HG03354 (cell line): ENCODE results near the gene TXLNB.
A peak's percentile ranks its signal among the peaks of the same experiment; 100 is the strongest.

Experiments
- ATAC-seq: cut with Tn5 transposase; IDR thresholded peaks from one replicate; pipeline ENCODE4 v1.9.1; 2021; ENCODE audit warnings: mild to moderate bottlenecking; ENCODE audit not compliant: unreplicated experiment, poor library complexity, severe bottlenecking

Gene TXLNB

DNA sequence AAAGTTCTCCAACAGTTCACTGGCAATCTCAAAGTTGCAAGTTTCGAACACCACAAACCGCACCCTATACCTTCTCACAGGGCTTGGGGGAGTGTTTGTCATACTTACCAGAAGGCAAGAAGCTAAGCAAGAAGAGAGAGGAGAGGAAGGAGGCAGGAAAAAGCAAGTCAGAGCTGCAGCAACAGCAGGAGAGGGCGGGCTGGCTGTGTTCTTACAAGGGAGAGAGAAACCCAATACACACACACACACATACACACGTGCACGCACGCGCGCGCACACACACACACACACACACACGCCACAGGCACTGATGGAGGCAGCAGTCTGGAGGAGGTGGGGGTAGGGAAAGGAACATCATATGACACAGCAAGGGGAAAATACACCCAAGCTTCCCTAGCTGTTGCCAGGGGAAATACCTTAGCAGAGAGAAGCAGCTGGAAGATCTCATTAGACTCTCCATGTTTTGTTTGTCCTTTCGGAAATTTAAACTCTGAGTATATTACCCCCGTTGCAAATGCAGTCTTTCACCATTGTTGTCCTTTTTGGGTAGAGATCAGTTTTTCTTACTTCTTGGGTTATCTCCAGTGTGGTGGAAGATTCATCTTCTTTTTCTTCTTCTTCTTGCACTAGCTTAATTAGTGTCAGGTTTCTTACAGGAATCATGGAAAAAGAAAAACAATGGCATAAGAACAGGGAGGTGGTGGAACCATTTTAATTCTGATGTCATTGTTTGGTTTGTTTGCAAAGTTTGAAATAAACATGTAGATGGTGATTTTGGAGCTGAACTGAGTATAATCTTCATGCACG, at the start of gene TXLNB:
TSS of gene TXLNB (minus strand) at position 186 of the 807 bp plus-strand sequence. CDS start 3,099 bp downstream, outside the sequence.
- ATAC-seq = peak; percentile 76

DNA sequence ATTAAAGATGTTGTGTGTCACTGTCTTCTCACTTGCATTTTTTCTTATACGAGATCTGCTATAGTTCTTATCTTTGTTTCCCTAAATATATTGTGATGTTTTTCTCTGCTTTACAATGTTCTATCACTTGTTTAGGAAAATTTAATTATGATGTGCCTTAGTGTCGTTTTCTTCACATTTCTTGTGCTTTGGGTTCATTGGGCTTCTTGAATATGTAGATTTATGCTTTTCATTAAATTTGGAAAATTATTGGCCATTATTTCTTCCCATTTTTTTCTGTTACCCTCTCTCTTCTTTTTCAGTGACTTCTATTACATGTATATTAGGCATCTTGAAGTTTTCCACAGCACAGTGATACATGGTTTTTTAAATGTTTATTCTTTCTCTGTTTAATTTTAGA, 49.3 kb upstream of the TXLNB start:
- no peak for ATAC-seq

DNA sequence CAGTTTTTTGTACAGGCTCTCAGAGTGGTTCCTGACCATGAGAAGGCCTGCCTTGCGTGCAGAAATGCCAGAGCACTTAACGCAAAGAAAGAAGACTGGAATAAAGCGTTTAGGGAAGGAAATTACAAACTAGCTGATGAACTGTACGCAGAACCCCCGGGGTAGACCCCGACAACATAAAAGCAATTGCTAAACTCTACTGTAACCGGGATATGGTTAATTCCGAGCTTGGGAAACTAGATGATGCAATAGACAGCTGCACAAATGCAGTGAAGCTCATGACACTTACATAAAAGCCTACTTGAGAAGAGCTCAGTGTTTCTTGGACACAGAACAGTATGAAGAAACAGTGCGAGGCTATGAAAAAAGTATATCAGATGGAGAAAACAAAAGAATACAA, 47.0 kb upstream of the TXLNB start:
- no peak for ATAC-seq

DNA sequence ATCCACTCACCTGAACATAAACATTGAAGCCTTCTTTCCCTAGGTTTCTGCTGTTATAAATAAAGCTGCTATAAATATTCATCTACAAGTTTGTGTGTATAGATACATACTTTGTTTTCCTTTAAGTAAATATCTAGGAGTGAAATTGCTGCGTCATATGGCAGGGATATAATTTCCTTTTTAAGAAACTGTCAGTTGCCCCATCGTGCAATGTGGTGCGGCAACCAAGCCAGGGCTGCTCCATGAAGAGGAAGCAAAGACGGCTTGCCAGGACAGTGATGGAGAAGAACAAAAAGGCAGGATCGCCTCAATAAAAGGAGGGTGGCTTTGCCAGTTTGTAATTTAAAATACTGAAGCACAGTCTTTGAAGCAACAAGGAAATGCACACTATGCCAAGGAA, 46.0 kb upstream of the TXLNB start:
- ATAC-seq = no peak

DNA sequence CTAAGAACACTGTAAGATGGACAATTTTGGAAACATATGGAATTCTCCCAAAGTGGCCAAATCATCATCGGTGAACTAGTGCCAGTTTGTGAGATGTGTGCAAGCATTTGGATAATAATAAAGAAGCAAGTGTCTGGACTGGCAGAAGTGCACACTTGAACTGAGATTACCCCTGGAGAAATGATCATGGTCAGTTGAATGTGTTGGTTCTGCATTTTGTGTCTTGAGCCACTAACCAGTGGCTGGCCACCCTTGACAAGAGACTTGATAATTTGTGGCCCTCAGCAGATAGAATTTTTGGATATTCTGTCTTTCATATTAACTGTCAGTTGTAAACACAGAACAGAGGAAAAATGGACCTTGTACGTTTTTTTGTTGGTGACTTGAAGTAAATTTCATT, 45.2 kb upstream of the TXLNB start:
- ATAC-seq = no peak

DNA sequence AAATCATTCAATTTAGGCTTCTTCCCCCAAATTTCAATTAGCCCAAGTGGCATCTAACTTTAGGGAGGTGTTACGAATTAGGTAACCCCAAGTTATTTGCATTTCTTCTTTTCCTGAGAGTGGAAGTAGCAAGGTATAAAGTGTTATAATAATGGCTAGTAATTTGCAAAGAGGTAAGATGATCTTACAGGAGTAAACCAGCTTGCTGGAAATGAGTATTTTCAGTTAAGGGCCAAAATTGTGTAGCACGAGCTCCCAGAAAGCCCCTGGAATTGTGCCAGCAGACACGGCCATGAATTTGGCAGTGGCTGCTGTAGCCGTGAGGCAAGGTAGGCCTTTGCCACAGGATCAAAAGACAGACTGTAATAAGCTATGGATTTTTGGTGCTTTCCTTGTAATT, 44.7 kb upstream of the TXLNB start:
- ATAC-seq = no peak

DNA sequence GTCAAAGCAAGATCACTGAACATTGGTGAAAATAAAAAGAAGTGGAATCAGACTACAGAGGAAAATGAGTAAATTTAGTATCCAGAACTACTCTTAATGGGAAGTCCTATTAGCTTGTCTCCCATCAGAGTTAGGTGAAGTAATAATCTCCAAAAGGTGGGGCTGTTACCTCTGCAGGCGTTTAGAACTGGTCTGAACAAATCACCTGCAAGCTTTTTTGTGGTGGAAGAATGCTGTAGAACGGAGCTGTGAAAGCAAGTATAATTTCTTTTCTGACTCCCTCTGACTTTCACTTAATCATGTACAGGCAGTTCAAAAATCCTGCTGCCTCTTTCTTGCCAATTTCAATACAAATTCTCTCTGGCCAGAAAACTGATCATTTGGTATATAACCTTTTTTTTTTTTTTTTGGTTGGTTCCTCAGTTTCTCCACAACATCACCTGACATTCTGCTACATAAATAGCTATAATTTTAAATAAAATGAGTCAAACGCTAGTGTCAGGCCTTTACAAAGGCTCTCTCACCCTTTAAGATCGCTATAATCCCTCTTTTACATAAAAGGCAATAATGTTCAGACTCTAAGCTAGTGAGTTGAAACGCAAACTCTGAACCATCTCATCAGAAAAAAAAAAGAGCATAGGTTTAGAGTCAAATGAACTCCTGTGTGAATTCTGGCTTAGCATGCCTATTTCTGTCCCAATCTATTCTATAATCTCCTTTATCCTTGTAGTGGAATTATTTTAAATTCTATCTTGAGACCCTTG, 43.8 kb upstream of the TXLNB start:
- no peak for ATAC-seq

DNA sequence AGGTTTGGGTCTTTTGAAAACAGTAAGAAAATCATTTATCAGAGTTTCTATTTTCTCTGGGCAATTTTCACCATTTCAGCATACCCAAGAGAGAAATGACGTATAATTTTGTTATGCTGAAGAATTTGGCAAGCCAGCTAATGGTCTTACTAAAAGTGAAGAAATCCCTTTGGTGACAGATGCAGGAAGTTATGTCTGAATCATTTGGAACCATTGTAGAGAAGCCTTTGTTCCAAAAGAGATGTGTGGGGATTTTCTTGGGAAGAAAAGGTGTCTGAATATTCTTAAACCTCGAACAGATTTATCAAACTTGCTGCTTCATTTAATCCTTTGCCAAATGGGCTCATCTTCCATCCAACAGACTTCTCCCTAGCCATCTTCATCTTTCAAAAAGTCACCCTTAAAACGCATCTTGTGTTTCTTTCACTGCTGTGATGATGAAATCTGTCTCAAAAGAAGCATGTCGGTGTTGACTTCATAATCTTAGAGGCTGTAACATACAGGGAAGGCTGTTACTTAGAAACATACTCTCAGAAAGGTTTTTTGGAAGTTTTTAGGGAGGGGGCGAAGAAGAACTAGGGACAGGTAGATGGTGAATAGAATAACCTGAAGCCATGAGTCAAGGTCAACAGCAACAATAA, 43.1 kb upstream of the TXLNB start:
- no peak for ATAC-seq

DNA sequence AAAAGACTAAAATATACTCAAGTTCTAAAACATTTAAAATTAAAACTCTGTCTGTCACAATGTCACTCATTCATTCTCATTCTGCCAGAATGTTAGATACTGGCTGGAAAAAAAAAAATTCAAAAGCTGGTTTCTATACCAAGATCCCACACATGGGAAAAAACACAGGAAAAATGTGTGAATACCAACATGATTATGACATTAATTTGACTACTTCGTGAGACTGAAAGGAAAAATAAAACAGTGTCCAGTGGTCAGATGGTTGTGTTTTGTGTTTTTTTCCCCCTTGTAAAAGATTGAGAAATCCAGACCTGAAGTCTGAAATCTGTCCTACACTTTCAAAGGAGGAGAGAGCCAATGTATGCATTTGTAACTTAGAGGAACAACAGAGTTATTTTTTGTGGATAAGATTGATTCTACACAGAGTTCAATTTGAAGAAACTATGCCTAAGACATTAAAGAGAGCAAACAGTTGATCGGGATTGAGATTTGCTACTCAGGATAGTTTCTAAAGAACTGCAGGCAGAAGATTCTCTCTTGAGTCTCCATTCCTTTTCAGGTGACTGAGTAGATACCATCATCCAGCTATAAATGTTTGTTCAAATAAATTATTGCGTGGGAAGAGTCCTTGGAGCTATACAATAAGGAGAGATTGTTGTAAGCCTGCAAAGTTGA, 39.2 kb upstream of the TXLNB start:
- no peak for ATAC-seq

DNA sequence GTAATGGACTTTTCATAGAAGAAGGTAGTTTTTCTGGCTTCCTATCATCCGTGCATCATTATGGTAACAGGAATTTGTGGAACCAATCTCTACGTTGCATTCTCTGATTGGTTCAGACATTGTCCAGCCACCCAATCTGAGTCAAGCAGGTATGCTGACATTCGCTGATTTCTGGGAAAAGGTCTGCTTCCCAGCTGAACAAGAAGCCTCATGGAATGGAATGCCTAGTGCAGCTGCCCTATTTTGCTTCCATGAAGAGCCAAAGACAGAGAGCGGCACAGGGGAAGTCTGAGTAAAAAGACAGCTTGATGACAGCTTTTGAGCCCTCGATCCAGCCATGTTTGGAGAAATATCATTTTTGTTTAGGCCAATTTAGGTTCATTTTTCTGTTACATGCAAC, 38.5 kb upstream of the TXLNB start:
- no peak for ATAC-seq

DNA sequence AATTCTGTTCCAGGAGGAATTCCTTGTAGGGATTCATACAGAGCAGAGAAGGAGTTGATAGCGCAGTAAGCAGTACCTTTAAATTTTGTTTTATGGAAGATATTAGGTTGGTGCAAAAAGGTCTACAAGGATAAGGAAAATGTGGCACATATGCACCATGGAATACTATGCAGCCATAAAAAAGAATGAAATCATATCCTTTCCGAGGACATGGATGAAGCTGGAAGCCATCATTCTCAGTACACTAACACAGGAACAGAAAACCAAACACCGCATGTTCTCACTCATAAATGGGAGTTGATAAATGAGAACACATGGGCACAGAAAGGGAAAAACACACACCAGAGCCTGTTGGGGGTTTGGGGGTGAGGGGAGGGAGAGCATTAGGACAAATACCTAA, 37.4 kb upstream of the TXLNB start:
- ATAC-seq = no peak

DNA sequence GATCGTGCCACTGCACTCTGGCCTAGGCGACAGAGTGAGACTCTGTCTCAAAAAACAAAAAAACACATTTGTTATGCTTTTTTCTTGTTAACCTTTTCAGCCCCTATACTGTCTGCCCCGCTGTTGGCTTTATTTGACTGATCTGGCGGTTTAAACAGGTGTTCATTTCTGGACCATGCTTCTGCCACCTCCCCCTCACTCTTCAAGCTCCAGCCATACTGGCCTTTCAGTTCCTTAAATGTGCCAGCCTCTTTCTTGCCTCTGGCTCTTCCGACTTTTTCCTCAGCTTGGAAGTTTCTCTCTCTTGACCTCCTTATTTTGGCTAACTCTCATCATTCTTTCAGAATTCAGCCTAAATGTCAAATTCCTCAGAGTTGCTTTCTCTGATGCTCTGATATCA, 35.2 kb upstream of the TXLNB start:
- peak; percentile 59 for ATAC-seq

DNA sequence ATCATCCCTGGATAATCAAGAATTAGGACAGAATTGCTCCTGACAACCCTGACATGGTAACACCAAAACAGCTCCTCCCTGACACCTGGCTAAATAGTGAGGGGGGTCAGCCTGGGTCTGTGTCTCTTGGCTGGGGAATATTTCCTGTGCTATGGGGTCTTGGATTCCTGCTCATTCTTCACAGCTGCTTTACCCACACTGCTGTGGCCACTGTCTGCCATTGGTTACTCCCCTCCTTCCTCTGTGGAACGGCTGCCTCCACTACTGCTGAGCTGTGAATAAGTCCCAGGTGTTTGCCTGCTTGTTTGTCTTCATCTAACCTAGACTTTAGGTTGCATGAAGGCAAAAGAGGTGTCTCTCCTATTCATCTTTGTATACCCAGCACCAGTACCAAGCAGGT, 33.9 kb upstream of the TXLNB start:
- no peak for ATAC-seq

DNA sequence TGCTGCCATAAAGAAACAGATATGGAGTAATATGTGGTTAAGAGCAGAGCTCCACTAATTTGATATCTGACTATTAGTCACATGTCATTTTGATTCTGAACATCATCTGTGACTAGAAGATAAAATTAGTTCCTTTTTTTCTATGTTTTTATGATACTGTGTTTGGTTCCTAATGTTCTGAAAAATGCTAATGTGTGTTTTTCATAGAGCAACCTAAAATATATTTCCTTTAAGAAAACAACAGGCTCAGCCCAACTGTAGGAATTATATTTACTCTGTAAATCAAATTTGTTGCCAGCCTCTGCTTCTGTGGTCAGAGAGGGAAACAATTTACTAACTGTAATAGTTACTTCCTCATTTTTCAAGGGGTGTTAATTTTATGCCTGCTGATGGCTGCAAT, 33.3 kb upstream of the TXLNB start:
- peak; percentile 52 for ATAC-seq

DNA sequence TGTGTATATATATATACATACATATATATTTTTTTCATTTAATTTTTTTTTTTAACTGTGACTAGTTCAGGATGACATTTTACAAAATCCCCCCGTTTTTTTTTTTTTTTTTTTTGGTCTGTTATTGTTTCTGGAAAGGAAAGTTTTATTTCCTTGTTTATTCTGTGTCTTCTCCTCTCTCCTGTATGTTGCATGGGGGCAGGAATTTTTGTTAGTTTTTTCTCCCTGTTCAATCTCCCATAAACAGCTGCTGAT, 32.4 kb upstream of the TXLNB start:
- ATAC-seq = no peak

DNA sequence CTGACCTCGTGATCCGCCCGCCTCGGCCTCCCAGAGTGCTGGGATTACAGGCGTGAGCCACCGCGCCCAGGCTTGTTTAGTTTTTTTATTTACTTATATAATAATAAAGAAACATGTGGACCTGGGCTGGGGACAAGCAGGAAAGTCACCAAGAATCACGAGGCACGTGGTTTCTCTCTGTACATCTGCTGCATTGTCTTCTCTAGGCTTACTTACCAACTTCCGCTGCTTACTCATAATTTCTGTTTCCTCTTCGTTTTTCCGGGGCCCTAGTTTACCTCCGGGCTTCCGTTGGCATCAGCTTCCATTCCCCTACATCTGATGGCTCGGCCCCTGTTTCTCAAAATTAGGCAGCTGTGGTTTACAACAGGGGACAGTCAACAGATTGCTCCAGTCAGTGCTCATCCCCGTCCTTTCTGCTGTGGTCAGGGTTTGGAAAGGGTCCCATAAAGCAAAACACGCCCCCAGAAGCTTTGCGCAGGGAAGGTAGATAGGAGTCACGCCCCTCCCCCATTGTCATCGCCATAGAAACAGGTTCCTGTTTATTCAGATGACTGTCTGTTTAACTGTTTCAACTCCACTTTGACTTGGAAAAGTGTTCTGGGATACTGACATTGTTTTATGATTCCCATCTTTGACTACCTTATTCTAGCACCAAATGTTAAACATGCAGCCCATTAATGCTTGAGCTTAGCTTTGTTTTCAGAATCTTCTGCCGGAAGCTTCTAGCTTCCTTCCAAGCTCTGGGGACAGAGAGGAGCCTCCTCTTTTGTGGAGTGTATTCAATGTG, 31.9 kb upstream of the TXLNB start:
- ATAC-seq = peak; percentile 53

DNA sequence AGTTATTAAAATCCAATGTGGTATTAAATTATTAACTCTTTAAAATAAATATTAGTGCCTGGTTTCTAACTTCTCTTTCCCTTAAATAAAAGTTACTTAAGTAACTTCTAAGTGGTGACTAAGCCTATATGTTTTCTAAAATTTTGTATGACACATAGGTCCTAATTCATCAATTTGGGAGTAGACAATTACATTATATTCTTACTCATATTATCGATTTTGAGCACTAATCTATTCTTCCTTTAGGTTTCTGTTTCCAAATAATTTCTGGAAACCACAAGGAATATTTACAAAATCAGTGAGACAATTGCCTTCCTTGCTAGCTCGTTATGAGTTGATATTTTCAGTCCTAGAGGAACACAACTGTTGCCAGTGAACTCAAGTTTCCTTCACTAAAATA, 28.3 kb upstream of the TXLNB start:
- no peak for ATAC-seq

DNA sequence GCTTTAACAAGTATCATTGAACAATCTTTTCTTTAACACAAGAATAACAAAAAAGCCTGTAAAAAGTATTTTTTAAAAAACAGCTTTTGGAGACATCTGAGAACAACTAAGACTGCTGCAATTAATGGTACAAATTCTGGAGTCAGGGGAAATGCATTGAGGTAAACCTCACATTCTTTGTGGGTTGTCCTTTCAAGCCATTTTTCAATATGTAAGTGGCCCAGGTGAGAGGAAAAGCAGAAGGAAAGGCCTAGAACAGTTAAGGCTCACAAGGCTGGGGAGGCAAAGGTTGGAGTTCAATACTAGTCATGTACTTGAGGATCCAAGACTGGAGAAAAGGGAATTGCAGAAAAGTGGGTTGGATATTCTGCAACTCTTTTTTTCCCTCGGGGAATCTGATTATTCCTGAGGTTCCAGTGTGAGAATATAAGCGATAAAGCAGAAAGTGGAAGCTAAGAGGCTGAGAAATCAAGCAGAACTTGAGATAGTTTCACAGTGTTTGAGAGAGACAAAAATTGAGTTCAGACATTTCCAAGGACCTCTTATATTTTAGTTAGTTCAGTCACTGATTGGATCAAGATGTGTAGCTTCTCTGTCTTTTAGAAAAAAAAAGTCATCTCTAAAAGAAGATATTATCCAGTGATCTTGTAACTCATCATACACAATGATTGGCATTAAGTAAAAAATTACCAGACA, 25.0 kb upstream of the TXLNB start:
- no peak for ATAC-seq
